GM18861 (cell line): Measurements from ENCODE around the gene AFAP1.

ENCODE experiments used
- ATAC-seq: cut with Tn5 transposase; IDR thresholded peaks from one replicate; pipeline ENCODE4 v1.9.1; 2021; ENCODE audit not compliant: unreplicated experiment

AFAP1 gene

DNA sequence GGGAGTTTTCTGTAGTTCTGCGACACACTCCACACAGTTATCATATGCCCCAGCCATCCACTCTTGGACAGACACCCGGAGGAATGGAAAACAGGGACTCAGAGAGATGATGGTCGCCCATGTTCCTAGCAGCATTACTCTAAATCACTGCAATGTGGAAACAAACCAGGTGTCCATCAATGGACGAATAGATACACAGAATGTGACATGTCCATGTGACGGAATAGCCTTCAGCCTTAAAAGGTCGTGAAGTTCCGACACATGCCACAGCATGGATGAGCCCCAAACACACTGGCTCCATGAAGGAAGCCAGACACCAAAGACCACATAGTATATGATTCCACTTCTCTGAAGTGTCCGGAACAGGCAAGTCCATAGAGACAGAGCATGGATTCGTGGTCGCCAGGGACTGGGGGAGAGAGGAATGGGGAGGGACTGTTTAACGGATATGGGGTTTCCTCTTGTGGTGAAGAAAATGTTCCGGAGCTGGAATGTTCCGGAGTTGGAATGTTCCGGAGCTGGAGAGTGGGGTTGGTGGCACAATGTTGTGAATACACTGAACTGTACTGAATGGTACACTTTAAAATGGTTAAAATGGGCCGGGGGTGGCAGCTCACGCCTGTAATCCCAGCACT, 28.7 kb upstream of the AFAP1 start:
- ATAC-seq: no peak

GRCh38 chr4:7967501-7968261, 28.0 kb upstream of the AFAP1 start:
- no peak for ATAC-seq

DNA sequence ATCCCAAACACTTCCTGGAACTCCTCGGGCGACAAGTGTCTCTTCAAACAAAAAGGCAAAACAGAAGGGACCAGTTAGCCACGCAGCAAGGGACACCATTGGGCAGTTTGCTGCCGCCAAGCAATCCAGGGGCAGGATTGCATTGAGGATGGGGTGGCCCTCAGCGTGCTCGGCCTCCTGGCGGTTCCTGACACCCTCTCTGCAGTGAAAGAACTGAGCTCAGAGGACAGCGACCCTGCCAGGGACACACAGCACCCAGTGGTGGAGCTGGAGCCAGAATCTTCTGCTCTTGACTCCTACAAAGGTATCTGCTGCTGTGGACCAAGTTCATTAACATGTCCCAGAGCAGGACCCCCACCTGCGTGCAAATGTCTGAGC, 27.4 kb upstream of the AFAP1 start:
- no peak for ATAC-seq

DNA sequence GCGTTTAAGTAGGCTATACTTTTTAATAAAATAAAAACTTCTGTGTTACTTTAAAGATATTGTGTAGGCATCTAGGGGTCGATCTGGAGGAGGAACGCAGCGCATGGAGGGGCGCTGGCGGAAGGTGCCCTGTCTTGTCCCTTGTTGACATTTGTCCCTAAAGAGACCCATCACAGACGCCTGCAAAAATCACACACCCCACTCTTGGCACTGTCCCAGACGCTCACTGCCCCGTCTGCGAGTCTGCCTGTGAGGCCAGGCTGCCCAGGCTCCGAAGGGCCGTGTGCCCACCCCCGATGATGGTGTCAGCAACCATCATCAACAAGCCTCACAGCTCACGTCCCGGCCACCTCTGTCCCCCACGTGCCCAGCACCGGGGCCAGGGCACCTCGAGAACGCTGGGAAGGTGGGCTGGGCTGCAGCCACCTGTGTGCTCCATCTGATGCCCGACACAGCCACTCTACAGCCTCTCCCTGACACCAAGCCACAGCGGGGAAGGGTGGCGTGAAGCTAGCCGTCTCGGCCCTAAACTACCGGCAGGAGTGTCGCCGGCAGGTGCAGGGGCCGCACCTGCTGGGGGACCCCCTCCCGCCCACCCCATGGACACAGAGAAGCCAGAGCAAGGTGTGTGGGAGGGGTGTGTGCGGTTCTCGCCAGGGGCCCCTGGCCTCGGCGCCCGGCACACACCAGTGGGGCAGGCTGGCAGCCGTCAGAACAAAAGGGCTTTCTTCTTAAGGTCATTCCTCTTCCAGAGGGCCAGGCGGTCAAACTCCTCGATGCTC, 26.8 kb upstream of the AFAP1 start:
- no peak for ATAC-seq

DNA sequence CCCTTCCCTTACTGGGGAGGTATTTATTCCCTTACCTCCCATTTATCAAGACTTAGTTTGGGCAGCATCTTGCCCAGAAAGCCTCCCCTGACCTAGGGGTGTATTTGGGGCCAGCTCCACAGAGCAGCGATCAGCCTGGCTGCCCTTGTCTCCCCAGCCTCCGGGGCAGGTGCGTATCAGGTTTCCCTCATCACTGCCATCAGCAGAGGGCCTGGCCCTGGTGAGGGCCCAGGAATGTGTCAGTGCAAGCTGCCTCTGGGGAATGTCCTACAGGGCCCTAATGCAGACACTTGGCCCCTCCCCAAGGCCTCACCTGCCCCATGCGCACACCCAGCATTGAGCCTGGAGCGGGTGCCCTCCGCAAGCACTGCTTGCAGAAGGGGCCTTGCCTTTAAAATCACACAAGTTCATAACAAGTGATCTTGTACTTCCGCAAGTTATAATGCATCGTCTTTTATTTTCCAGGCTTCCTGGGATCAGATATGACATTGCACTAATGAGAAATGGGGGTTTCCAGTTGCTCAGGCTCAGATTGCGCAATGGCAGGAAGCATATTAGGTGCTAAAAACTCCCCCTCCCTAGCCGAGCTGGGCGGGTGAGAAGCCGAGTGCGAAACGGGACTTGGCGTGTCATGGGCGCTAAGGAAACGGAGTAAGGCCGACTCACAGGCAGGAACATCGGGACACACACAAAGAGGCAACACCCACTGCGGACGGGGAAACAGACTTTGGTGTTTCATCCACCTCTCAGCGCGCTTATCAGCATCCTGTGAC, 25.4 kb upstream of the AFAP1 start:
- no peak for ATAC-seq

DNA sequence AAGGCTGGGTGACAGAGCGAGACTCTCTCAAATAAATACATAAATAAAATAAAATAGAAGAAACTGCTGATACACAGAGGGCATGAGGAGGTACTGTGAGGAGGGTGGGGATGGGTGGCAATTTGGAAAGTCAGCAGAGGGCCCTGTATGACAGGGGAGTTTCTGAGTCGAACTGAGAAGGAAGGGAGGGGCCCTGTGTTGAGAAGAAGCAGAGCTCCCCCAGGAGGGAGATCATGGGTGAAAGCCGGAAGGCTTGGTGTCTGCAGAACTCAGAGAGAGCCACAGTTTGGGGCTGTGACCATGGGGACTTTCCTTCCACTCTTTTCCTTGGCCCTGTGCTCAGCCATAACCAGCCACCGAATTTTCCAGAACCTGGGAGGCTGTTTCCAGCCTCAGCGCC, 24.8 kb upstream of the AFAP1 start:
- ATAC-seq: no peak

DNA sequence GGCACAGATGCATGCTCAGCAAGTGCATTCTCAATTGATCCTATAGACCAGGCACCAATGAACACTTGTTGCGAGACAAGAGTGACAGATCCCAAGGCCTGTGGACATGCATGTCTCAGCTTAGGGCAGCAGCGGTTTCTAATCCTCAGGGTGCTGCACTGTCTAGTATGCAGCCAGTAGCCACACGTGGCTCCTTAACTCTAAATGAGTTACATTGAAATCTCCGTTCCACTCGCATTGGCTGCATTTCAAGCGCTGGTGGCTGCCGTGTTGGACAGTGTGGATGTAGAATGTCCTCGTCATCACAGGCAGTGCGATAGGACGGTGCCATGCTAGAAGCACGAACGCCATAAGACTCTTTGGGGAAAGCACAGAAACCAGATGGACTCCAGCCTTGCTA, 24.0 kb upstream of the AFAP1 start:
- ATAC-seq: no peak

DNA sequence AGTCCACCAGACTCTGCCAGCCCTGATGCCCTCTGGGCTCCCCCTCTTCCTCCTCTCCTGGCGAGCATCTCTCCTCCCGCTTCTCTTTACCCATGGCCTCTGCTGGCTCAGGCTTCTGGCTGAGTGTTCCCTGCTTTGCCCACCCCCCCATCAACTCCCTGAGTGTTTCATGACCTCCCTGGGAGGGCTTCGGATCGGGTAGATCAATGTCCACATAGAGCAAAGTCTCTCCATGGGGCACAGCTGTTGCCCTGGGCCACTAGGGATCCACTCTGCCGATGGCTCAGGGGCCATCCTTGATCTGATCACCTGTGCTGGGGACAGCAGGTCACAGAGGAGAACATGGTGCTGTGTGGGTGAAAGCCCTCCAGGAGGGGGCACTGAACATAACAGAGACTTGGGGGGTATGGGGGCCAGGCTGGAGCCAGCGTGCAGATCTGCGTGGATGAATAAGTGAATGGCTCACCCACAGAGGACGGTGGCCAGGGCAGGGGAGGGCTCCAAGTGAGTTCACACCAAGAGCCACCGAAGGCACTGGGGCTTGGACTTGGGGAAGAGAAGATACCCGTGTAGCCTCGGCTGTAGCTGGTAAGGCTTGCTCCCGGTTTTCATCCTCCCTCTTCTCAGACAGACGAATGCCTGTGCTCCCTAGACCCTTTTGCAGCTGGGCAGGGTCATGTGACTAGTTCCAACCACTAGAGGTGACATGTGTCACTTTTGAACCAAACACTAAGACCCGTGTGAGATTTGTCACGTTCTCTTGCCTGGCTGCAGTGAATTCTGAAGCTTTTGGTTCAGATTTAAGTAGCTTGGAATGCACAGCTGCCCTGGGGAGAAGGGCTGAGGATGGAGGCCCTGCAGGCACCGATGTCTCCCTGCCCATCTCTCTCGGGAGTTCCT, 23.2 kb upstream of the AFAP1 start:
- no peak for ATAC-seq

DNA sequence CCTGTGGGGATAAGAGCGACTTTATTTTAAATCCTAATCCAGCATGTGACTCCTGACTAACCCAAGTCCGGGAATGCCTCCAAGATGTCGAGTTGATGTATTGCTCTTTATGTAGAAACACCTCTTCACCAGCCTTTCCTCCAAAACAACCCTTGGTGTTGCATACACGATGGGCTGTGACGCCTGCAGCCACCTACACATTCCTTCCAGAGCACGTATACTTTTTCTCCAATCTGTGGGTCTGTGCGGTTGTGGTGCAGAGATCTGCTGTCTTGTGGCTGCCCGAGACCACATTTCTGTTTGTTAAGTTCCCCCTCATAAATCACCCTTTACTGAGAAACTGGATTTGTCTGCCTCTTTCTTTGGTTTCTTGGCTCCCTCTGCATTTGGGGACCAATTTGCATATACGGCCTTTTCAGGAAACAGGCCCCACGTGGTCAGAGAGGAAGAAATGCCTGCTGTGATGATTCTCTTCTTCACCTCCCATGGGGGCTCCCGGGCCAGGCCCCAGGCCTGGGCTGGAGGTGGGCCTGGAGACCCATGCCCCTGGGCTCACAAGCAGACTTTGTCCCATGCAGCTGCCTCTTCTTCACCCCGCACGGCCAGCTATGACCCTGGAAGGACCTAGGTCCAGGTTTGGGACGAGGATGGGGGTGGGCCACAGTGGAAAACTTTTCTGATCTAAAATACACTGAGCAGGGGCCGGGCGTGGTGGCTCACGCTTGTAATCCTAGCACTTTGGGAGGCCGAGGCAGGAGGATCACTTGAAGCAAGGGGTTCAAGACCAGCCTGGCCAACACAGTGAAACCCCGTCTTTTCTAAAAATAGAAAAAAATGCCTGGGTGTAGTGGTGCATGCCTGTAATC, 21.4 kb upstream of the AFAP1 start:
- ATAC-seq: no peak

GRCh38 chr4:7960017-7960789, 20.5 kb upstream of the AFAP1 start:
- ATAC-seq: no peak

DNA sequence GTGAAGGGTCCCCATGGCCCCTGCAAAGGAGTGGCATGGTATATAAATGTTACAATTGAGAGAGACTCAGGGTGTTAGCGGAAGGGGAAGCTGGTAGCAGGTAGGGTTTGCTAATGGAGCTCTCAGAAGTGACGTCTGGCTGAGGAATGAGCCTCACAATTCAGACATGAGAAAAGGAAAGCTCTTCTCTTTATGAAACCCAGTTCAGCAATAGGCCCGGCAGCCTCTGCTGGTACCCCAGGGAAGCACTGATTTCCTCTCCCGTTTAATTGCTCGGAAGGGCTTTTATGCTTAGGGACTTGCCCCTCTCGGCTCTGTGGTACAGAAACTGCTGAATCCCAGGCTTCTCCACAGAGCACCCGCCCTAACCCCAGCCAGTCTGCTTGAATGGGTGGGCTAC, 19.4 kb upstream of the AFAP1 start:
- ATAC-seq: no peak

GRCh38 chr4:7956934-7957656, 17.4 kb upstream of the AFAP1 start:
- ATAC-seq: no peak

DNA sequence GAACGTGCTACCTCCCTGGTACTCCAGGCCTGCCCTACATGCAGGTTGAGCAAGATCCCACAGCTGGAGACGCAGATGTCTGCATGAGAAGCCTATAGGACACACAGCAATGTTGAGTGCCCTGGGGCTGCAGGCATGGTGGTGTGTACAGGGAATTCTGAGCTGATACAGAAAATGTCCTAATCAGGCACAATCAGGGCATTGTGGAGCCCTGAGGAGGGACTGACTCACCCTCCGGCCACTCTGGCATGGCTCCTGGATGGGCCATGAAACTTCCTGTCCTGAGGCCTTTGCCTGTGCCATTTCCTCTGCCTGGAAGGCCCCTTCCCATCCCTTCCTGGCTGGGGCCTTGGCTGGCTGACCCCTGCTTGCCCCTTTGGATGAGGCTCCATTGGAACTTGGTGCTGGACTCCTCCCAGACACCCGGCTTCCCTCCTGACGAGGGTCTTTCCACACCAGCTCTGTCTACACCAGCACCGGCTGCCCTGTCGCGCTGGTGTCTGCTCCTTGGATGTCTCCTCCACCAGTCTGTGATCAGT, 16.7 kb upstream of the AFAP1 start:
- no peak for ATAC-seq

GRCh38 chr4:7955393-7955792, 15.7 kb upstream of the AFAP1 start:
- ATAC-seq: no peak

DNA sequence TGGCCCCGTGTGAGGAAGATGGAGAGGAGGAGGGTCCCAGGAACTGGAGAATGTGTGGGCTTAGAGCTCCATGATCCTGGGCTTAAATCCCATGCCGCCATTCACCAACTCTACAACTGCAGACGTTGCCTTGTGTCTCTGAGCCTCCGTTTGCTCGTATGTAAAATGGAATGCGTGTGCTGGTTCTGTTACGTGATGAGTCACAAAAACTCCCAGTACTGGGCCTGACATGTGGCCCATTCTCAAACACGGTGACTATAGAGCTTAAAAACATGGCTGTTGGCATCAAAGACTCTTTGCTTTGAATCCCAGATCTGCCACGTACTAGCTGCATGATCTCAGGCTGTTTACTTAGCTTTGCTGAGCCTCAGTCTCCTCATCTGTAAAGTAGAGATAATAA, 13.0 kb upstream of the AFAP1 start:
- ATAC-seq: no peak

- no peak for ATAC-seq
Measured at GRCh38 chr4:7950301-7951092, 10.8 kb upstream of the AFAP1 start.

DNA sequence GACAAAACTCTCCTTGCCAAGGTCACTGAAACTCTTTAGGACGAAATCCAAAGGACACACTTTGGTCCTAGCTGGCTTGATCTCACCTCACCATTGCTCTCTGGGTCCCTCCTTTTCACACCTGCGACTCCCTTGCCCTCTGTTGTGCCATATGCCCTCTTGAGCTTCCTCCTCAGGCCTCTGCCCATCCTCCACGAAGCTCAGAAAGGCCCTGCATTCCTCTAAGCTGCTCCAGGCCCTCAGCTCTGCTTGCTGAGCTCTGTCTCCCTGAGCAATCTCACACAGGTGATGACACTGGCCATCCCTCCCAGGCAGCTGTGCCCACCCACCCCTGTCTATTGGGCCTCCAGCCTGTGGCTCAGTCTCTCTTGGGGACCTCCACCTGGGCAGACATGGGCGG, 10.1 kb upstream of the AFAP1 start:
- no peak for ATAC-seq
